Measurements from ENCODE around the gene ZMAT5.

The ZMAT5 gene

GRCh38 chr22:29813126-29813525 is 46.3 kb upstream of the ZMAT5 start:
- DNase-seq (ENCODE audit: low spot score): no peak
- no peak for TF ChIP-seq CTCF (IDR thresholded peaks at IDR 0.05; ENCODE audit: borderline replicate concordance, control extremely low read depth, extremely low read depth, insufficient read depth, missing control alignments)
- in situ Hi-C loops (cut with MboI; ENCODE audit: low sequenced_read_pairs, unreplicated experiment): no loop called here

- no peak for DNase-seq (ENCODE audit: low spot score)
Measured at GRCh38 chr22:29811377-29811776, 44.6 kb upstream of the ZMAT5 start.

DNA sequence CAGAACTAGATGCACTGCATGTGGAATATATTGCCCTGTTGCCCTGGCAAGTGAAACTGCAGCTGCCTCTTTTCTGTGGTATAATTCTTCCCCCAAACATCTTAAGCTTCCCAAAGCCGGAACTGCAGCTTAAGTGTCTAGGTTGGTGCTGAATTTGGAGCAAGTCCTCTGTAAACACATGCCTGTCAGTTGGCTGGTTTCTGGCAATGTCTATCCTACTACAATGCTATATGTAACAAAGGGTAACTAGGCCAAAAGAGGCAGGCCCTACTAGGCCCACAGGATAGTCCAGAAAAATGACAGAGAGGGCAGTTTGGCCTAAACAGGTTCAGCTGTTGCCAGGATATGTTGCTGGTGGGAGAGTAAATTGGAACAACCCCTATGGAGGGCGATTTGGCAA is 43.4 kb upstream of the ZMAT5 start:
- DNase-seq (ENCODE audit: low spot score): no peak
- in situ Hi-C loops (cut with MboI; ENCODE audit: low sequenced_read_pairs, unreplicated experiment): no loop called here
- TF ChIP-seq CTCF (IDR thresholded peaks at IDR 0.05; ENCODE audit: borderline replicate concordance, control extremely low read depth, extremely low read depth, insufficient read depth, missing control alignments): no peak

More at GRCh38 chr22:29811377-29811776, 44.6 kb upstream of the ZMAT5 start:
- in situ Hi-C loops (cut with MboI; ENCODE audit: low sequenced_read_pairs, unreplicated experiment): no loop called here
- TF ChIP-seq CTCF (IDR thresholded peaks at IDR 0.05; ENCODE audit: borderline replicate concordance, control extremely low read depth, extremely low read depth, insufficient read depth, missing control alignments): no peak

GRCh38 chr22:29806196-29806595 is 39.4 kb upstream of the ZMAT5 start:
- in situ Hi-C loops (cut with MboI; ENCODE audit: low sequenced_read_pairs, unreplicated experiment): no loop called here
- DNase-seq (ENCODE audit: low spot score): no peak

GRCh38 chr22:29804985-29805384 is 38.2 kb upstream of the ZMAT5 start:
- in situ Hi-C loops (cut with MboI; ENCODE audit: low sequenced_read_pairs, unreplicated experiment): no loop called here
- no peak for TF ChIP-seq CTCF (IDR thresholded peaks at IDR 0.05; ENCODE audit: borderline replicate concordance, control extremely low read depth, extremely low read depth, insufficient read depth, missing control alignments)
- DNase-seq (ENCODE audit: low spot score): no peak

More at GRCh38 chr22:29806196-29806595, 39.4 kb upstream of the ZMAT5 start:
- TF ChIP-seq CTCF (IDR thresholded peaks at IDR 0.05; ENCODE audit: borderline replicate concordance, control extremely low read depth, extremely low read depth, insufficient read depth, missing control alignments): no peak

DNA sequence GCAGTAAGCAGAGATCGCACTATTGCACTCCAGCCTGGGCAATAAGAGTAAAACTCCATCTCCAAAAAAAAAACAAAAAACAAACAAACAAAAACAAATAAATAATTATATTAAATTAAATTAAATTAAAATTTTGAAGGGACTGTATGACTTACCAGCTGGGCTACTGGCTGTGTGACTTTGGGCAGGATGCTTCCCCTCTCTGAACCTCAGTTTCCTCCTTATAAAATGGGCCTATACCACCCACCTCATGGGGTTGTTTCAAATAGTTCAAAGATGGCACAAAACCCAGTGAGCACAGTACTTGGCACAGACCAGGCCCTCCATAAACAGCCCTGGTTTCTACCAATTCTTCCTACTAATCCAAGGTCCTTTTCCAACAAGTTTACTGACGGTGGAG is 36.4 kb upstream of the ZMAT5 start:
- in situ Hi-C loops (cut with MboI; ENCODE audit: low sequenced_read_pairs, unreplicated experiment): no loop called here
- TF ChIP-seq CTCF (IDR thresholded peaks at IDR 0.05; ENCODE audit: borderline replicate concordance, control extremely low read depth, extremely low read depth, insufficient read depth, missing control alignments): no peak
- no peak for DNase-seq (ENCODE audit: low spot score)

DNA sequence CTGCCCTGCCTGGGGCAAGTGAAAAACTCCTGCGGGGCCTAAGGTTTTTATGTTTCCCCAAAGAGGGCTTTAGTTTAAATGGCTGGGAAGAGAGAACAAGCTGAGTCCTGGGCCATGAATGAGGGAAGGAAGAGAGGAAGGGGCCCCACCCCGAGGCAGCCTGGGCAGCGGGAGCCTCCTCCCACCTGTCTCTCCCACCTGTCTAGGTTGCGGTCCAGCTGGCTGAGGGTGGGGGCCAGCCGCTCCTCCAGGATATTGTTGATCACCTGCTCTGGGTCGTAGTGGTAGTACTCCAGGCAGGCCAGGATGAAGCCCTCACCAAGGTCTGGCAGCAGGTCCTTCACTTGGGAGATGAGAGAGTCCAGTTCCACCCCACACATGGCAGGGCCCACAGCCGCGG is 35.0 kb upstream of the ZMAT5 start:
- in situ Hi-C loops (cut with MboI; ENCODE audit: low sequenced_read_pairs, unreplicated experiment): no loop called here
- no peak for TF ChIP-seq CTCF (IDR thresholded peaks at IDR 0.05; ENCODE audit: borderline replicate concordance, control extremely low read depth, extremely low read depth, insufficient read depth, missing control alignments)
- DNase-seq (ENCODE audit: low spot score): no peak
